Transverse colon (tissue), 4 donors: ENCODE data around the gene WDFY2.

Experiments used
- EP300 ChIP-seq: sonication (generic); formaldehyde crosslinking; IDR thresholded peaks from one replicate; pipeline ENCODE4 v1.6.1; 2017; ENCODE audit warnings: antibody characterized with exemption, low read depth
- POLR2A ChIP-seq: fragments of 450-650 bp; IDR thresholded peaks from one replicate; pipeline ENCODE4 v1.6.1; 2016; ENCODE audit warnings: antibody characterized with exemption, mild to moderate bottlenecking, moderate library complexity
- POLR2AphosphoS5 ChIP-seq, 3 donors: sonication (generic); formaldehyde crosslinking; IDR thresholded peaks; one replicate each; pipeline ENCODE4 v1.6.1; 2016; ENCODE audit warnings: antibody characterized with exemption in 3 of 3
- TF ChIP-seq, protein P1 (sequence below), 5 experiments: fragments of 200-600 bp in 3 of 5; fragments of 450-650 bp in 2 of 5; sonication (generic) in 3 of 5; IDR thresholded peaks; 1 replicate in 2 of 5; 2 replicates in 3 of 5; pipeline ENCODE4 v1.5.1; 2016 to 2017; ENCODE audit warnings: antibody characterized with exemption in 5 of 5, inconsistent platforms in 3 of 5, mild to moderate bottlenecking in 2 of 5, moderate library complexity in 1 of 5

DNA sequence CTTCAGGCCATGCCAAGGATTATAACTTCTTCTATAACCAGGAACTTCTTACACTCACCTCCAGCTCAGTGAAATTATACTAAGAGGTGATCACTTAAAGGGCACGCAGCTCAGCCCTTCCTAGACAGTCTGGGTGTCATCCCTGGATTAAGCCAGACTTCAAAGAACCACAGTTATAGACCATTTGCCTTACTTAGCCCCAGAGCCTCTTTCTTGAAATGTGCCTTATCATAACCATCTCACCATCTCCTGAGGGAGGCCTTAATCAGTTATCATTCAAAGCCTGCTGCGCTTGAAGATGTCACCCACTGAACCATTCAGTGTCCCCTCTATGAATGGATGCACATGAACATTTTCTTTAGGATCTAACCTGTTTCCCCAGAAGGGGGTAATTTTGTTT is 229.8 kb downstream of the WDFY2 start:
- TF ChIP-seq, protein P1, sequence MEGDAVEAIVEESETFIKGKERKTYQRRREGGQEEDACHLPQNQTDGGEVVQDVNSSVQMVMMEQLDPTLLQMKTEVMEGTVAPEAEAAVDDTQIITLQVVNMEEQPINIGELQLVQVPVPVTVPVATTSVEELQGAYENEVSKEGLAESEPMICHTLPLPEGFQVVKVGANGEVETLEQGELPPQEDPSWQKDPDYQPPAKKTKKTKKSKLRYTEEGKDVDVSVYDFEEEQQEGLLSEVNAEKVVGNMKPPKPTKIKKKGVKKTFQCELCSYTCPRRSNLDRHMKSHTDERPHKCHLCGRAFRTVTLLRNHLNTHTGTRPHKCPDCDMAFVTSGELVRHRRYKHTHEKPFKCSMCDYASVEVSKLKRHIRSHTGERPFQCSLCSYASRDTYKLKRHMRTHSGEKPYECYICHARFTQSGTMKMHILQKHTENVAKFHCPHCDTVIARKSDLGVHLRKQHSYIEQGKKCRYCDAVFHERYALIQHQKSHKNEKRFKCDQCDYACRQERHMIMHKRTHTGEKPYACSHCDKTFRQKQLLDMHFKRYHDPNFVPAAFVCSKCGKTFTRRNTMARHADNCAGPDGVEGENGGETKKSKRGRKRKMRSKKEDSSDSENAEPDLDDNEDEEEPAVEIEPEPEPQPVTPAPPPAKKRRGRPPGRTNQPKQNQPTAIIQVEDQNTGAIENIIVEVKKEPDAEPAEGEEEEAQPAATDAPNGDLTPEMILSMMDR (IDR thresholded peaks at IDR 0.05), result no peak
- TF ChIP-seq POLR2A (no peak), POLR2AphosphoS5 (IDR thresholded peaks at IDR 0.05) (no peak), EP300 (no peak)
